GM04504 (cell line): Measurements from ENCODE around the gene SHISAL1.
"Not testable (repeated sequence)": the region's sequence is repeated elsewhere in the genome, so short reads cannot be mapped to it uniquely, and the experiment has no call there.

ENCODE experiments used
- DNase-seq: peaks from one replicate; pipeline ENCODE4 v3.0.0-alpha.2; 2012; ENCODE audit warnings: low read depth

SHISAL1 gene

DNA sequence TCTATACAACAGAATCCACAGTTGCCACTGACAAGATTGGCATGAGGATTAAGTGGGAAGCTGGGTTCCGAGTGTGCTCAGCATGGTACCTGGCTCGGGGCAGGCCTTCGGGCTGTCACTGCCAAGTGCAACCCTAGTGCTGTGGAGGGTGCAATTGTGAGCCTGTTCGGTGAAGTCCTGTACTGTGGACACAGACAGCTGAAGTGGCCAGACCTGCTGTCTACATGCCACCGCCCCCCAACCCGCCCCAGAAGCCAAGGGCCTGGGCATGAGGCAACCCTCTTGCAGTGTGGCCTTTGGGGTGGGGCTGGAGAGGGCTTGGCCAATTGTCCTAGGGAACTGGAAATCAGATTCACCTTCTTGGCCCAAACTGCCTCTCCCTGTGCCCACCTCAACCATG lies 15.6 kb upstream of the SHISAL1 start:
- no peak for DNase-seq

DNA sequence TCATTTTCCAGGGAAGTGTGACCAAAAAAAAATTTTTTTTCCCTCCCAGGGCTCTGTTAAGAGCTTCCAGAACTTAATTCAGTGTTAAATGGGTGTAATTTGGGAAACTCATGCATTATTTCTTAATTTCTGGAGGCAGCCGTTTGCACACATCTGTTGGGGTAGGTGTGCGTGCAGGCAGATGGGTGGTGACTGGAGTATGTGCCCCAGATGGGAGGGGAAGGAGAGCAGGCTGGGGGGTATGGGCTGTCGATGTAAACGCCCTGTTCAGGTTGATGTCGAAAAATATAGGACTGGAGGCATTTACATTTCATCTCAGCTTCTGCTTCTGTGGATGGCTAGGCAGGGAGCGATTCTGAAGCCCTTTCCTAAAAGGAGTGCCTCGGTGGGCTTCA lies 13.7 kb upstream of the SHISAL1 start:
- no peak for DNase-seq

DNA sequence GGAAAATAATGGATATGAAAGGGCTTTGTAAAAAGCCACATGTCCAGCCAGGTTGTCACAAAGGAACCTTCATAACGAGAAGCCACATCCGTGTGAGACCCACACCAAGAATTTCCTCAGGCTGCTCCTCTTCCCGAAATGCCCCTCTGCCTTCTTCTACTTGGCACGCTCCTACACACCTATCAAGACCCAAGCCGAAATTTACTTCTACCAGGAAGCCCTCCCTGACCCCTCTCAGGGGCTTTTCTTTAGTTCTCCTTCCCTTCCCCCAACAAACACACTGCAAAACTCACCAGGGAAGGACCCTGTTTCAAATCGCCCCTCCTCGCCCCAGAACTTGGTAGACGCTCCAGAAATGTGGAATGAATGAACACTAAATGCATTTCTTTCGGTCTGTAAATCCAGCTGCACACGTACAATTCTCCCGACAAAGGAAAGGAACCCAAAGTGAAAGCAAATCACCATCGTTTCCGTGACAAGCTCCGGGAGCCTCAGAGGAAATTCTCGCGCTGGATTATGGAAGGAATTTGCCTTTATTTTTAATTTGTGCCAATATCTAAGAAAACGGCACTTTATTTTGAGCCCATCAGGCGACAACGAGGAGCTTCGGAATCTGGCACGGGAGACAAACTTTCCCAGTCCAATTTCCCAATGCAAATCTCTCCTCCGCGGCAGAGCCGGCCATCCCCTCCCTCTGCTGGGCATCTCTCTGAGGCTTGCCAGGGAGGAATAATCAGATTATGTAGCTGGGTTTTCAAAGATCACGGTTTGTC lies 13.2 kb upstream of the SHISAL1 start:
- DNase-seq, result peak; percentile 31

DNA sequence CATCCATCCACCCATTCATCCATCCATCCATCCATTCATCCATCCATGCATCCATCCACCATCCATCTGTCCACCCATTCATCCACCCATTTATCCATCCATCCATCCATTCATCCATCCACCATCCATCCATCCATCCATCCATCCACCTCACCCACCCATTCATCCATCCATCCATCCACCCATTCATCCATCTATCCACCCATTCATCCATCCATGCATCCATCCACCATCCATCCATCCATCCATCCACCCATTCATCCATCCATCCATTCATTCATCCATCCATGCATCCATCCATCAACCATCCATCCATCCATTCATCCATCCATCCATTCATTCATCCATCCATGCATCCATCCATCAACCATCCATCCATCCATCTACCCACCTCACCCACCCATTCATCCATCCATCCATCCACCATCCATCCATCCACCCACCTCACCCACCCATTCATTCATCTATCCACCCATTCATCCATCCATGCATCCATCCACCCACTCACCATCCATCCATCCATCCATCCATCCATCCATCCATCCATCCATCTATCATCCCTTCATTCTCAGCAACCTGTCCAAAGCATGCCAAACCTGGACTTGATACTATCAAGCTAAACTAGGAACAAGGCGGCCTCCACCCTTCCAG lies 10.5 kb upstream of the SHISAL1 start:
- not testable (repeated sequence) for DNase-seq

DNA sequence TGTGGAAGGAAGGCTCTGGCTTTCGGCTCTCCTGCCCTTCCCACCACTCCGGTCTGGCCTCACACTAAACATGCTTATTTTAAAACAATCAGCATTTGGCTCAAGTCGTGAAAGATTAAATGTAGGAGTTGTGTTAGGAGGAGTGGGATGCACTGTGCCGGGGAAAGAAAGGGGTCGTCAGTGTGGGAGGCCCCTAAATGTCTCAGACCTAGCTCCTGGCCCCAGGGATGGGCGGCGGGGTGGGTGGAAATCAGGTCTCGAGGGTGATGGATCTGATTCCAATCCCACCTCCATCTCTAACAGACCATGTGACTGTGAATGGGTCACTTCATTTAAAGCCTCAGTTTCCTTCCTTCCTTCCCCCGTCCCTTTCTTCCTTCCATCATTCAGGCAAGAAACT lies 6.9 kb upstream of the SHISAL1 start:
- no peak for DNase-seq

DNA sequence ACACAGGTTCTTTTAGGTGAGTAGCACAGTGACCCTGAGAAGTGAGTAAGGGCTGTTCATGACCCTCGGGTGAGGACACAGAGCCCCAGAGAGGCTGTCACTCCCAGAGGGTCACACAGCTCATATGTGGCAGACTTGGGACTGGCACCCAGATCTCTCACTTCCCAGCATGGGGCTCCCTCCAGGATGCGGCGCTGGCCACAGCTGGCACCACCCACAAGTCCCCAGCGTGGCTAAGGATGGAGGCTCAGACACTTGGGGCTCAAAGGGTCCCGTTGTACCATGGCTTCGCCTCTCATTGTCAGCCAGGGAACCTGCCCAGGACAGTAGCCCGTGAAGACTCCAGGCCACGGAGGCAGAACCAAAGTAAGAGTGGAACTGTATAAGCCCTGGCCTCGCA lies 6.0 kb upstream of the SHISAL1 start:
- DNase-seq, result no peak

DNA sequence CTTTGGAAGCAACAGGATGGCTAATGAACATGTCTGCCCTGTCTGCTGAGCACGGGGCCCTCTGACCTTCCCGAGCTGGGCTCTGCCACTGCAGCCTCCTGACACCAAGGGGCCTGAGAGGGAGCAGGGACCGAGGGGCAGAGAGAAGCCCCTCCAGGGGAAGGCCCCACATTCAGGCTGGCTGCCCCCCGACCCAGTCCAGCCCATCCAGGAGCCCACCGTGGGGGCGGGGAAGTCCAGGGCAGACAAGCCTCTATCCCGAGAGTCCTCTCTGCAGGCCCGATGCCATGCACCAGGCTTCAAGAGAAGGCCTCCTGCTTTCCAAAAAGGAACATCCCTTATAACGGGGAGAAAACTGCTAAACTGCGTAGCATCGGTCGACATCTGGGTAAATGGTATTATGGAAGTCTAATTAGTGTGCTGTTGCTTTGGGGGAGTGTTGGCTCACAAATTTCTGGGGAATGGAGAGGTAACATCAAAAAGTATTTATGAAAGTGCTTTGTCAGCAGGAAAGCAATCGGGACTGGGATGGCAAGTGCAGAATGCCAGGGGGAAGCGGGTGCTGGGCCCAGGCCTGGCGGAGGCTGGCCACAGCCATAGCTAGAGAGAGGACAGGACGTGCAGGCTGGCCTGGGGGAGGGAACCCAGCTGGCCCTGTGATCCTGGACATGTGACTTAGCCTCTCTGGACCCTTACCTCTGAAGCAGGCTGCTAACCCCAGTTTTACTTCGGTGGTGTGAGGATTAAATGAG lies 5.3 kb upstream of the SHISAL1 start:
- DNase-seq, result no peak

DNA sequence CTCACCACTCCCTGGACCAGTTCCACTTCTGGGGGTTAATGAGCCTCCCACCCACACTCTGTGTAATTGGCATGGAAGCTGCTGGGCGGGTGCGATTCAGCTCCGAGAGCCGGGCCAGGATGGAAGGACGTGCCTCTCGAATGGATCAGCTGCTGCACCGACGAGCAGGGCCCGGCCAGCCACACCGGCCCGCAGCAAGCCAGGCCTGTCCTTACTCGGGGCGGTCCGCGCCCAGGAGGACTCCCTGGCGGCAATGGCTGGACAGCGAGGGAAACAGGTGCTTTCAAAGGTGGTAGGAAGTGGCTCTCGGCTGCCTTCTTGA lies 4.3 kb upstream of the SHISAL1 start:
- DNase-seq, result no peak

DNA sequence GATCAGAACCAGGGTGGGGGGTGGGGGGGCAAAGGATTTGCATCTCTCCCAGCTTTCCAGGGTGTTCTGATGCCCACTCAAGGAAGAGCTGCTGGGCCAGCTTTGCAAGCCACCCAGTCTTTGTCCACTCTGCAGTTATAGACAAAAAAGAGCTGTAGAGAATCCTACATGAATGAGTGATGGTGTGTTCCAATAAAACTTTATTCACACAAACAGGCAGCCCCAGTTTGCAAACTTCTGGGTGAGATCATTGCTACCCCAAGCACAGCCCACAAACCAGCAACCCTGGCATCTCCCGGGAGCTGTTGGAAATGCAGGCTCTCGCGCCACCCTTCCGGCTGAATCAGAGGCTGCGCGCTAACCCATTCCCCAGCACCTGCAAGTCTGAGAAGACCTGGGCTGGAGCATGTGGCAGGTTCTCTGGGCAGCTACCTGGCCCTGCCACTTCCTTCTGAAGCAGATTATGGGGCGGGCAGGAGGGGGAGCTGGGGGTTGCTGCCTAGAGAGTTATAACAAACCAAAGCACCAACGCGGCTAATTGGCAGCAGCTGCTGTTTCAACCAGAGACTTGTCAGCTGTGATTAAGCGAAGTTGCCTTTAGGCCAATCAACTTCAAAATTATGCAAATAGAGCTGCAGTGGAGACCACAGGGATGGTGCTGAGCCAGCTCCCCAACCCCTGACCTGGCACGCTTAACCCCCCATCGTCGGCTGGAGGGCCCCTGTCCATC lies 3.8 kb upstream of the SHISAL1 start:
- DNase-seq, result no peak

DNA sequence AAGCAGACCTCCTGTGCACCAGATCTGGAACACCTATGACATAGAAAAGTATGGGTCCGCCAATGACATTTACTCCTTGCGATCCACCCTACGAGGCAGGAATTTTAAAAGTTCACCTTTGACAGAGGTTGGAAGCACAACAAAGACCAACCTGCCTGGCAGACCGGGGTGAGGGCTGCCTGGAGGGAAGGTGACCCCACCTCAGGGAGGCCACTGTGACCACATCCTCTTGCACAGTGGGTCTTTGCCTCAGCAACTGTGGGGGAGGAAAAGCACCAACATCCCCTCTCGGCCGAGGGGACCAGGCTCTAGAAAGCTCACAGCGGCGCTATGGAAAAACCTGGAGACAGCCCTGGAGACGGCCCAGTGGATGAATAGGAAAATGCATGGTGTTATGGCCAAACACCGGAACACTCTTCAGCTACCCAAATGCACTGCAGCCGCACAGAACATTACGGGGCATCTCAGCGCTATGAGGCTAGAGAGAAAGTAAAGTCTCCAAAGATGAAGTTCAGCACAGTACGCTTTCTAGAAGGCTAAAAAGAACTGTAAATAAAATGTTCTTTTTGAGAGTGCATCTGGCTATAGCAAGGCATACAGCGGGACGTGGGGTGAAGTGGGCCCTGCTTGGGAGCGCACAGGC lies 1.8 kb upstream of the SHISAL1 start:
- no peak for DNase-seq

DNA sequence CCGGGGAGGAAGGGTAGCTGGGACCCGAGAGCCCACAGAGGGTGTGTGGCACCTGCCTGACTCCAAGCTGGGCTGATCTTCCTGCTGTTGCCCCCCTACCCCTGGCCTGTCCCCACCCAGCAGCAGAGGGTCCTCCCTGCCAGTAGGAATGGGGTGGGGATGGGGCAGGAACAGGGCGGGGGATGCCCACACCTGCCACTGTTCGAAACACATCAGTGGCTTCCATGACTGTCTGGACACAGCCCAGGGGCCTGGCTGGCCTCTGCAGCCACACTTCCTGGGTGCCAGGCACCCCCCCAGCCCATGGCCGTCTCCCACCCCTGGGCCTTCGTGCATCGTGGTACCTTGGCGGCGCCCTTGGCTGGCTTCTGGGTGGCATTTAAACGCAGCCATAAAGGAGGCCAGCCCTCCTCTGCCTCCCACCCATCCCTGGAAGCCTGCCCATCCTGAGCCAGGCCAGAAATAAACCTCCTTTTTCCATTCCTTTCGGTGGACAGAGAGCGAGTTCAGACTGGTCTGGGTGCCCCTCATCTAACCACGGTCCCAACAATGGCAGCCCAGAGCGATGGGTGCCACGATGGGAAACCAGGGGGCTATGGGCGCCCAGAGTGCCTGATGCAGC lies 745 bp upstream of the SHISAL1 start:
- no peak for DNase-seq

DNA sequence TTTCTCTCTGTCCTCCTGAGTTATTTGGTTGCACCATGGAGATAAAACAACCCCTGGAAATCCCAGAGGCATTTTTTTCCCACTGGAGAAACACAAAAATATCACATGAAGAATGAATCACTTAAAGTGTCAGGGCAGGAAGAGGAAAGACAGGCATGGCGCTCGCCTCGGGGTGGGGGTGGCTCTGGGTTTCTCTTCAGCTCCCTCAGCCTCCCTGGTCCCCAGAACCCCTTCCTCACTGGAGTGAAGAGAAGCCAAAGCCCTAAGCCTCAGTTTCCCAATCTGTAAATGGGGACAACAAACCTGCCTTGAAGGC lies 938 bp downstream of the SHISAL1 start:
- DNase-seq, result peak; percentile 67

DNA sequence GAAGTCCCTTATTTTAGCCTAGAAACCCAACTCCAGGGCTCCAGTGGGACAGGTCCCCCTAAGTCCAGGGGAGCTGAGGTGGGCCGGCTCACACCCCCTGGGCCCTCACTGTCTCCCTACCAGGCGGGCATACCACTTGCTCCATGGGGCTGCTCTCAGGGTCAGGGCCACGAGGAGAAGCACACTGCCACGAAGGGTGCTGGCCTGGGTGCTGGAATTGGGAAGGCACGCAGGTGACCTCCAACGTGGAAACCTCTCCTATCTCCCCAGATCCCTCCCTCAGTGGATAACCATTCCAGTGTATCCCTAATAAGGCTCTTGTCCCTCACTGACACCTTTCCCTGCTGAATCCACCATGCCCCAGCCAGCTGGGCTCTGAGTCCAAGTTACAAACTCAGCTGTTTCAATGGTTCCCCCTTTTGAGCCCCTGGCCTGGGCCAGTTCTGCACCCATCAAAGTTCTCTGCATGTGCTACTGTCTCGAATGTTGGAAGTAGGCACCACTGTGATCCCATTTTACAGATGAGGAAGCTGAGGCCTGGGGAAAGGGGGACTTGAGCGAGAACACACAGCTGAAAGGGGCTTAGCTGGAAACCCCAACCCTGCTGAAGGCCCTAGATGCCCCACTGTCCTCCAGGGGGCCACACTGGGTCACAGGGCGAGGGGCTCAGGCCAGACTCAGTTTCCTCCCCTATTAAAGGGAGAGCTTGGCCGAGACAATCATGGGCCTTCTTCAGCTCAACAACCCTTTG lies 1.5 kb downstream of the SHISAL1 start:
- no peak for DNase-seq

DNA sequence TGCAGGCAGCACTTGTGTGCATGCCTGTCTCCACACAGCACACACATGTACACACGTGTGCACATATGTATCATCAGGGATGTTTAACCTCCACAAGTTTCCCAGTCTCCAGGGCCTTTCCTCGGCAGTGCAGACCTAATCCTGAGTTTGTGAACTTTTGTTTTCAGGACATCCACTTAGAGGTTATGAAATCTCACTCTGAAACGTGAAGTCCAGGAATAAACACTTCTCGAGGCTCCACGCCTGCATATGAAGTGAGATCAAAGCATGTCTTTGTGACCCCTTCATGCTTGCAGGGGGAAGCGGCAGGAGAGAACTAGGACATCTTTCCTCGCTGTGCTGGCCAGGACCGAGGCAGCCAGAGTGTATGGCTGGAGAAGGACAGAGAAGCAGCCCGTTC lies 3.1 kb downstream of the SHISAL1 start:
- DNase-seq, result no peak

DNA sequence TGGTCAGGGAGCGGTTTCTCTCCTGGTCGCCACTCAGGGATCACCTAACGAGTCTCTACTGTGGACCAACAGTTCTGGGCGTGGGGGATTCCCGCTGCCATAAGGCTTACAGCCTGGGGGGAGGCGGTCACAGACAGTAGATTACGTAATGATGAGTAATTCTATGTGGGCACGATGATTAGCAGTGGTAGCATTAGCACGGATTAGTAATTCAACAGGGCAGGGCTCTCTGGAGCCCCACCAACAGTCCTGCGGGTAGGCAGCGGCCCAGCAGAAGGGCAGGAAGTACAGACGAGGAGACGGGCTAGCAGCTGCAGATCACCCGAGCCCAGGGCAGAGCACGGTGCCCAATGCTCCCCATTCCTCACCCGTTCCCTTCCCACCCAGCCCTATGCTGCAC lies 3.6 kb downstream of the SHISAL1 start:
- peak; percentile 93 for DNase-seq

DNA sequence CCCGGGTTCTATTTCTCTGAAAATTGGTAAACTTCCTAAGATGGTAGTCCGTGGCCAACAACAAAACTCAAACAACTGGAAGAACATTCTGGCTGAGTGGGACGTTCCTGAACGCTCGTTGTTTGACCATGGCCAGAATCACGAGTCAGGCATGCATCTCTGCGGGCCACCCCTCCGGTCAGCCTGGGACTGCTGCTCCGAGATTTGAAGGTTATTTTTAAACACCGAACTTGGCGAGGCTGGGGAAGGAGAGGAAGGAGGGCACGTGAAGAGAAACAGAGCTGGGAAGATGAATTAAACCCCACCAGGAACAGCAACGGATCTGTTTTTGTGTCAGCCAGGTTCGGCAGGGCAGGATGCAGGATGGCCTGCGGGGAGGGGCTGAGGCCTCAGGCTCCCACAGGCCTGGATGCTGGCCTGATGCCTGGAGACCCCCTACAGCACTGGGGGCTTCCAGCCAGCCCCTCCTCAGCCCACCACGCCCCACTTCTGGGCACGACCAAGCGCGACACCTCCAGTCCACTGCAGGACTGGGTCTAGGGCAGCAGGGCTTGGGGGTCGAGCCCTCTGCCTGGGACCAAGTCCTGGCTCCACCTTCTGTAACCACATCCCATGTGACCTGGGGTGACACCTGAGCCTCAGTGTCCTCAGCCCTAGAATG lies 5.1 kb downstream of the SHISAL1 start:
- DNase-seq, result no peak

DNA sequence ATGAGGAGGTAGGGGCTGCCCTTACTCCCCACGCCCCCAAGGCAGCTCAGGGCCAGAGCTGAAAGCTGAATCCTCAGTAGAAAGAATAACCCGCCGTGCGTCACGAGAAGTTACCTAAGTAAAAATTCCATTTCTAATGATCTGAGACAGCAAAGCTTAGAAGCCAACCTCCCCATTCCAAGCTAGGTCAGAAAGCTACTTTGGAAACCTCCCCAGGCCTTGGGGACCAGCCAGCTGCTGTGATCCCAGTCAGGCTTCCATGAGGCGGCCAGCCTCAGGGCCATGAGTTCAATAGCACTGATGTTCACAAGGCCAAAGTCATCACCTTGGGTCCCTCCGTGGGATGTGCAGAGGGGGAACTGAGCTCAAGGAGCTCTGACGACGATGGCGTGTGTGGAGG lies 6.9 kb downstream of the SHISAL1 start:
- no peak for DNase-seq

DNA sequence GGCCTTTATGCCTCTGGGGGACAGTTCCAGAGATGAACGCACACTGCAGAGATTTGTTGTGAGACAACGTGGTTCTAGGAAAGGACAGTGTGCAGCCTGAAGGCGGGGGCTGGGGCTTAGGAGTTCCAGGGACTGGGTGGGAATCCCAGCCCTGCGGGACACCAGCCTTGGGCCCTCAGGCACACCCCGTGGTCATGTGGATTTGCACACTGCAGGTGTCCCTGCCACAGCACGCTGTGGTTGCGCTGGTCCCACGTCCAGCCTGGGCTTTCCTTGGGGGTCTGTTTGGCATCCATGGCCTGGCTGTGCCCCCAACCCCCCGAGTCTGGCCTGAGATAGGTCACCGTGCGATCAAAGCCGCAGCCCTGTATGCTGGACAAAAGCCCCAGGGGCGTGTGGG lies 7.3 kb downstream of the SHISAL1 start:
- no peak for DNase-seq

DNA sequence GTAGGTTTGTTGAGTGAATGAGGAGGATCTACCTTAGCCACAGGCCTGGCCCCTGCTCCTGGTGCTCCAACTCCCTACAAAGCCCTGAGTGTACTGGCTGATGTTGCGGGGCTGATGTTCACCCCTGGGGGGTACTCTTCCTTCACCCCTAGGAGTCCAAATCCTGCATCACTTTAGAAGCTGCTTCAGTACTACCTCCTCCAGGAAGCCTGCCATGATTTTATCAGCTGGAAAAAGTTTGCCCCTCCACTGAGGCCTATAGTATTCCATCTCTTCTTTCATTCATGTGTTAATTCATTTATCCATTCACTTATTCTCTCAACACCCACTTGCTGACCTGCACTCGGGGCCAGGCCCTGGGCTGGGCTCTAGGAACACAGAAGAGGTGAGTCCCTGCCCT lies 7.8 kb downstream of the SHISAL1 start:
- no peak for DNase-seq

DNA sequence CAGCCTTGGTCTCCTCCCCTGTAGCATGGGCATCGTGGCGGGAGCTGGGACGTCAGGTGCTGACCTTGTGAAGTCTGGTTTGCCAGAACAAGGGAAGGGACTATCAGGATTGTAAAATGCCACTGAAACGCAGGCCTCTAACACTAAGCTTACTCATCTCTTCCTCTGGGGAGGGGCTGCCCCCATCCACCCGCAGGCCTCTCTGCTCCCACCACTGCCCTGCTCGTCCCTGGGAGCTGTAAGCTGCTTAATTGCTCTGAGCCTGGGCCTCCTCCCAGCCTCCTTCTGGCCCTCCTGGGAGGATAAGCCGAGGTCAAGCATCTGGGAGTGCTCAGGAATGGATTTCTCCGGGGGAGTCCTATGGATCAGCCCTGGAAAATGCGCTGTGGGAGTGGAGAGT lies 8.4 kb downstream of the SHISAL1 start:
- DNase-seq, result peak; percentile 55

DNA sequence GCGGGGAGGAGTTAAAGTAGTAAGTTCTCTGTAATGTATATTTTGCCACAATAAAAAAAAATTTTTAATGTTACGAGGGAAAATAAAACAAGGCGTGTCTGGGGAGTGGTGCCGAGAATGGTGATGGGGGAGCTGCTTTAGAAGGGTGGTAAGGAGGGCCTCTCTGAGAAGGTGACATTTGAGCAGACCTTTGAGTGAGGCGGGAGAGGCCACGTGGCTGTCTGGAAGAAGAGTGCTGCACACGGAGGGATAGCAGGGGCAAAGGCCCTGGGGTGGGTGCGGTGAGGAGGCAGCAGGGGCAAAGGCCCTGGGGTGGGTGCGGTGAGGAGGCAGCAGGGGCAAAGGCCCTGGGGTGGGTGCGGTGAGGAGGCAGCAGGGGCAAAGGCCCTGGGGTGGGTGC lies 10.4 kb downstream of the SHISAL1 start:
- not testable (repeated sequence) for DNase-seq
